Left renal cortex interstitium (tissue), 4 donors: ENCODE data around the gene HAUS5. TPM values are rescaled to one million over a fixed set of nuclear protein-coding genes. Genes with fewer than 3 reads are reported as not detected.
"Not testable (repeated sequence)": the region's sequence is repeated elsewhere in the genome, so short reads cannot be mapped to it uniquely, and the experiment has no call there.

Experiments used
- DNase-seq, 4 donors: peaks; one replicate each; pipeline ENCODE4 v3.0.0-alpha.2; 2013; ENCODE audit warnings: low read depth in 4 of 4, low spot score in 2 of 4, missing footprints in 1 of 4
- polyA plus RNA-seq, 4 donors: library from polyadenylated mRNA; unstranded; fragments of 120-200 nt; gene quantifications; one replicate each; pipeline ENCODE4 v1.2.1, GENCODE V29; 2013; ENCODE audit not compliant: insufficient read length in 4 of 4

The HAUS5 gene
- polyA plus RNA-seq, 4 donors, result 18.2 to 30.9 (median 26.9) TPM

DNA sequence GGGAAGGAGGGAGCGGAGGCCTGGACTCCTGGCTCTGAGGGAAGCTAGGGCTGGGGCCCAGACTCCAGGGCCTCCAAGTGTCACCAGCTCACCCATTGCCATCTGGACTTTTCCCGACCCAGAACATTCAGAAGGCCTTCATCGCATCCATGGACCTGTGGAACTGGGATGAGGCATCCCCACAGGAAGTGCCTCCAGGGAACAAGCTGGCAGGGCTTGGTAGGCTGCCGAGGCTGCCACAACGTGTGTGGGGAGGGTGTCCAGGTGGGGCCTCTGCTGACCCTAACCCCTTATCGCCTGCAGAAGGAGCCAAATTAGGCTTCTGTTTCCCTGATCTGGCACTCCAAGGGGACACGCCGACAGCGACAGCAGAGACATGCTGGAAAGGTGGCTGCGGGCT is 29.8 kb downstream of the HAUS5 start:
- DNase-seq, result no peak

DNA sequence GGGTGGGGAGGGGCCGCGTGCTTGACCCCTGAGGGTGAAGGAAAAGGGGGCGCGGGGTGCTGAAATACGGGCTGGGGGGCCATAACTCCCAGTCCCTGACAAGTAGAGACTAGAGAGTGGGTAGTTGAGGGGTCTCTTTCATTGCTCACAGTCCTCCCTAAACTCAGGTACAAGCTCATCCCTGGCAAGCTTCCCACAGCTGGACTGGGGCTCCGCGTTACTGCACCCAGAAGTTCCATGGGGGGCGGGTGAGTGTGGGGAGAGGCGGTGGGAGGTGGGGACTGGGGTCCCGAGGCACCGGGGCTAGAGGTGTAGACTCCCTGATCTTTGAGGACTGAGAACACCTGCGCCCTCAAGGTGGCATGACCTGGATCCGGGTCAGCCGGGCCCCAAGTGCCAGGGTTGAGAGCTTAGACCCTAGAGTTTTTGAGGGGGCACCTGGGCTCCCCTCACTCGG is 30.3 kb downstream of the HAUS5 start:
- DNase-seq, result no peak

DNA sequence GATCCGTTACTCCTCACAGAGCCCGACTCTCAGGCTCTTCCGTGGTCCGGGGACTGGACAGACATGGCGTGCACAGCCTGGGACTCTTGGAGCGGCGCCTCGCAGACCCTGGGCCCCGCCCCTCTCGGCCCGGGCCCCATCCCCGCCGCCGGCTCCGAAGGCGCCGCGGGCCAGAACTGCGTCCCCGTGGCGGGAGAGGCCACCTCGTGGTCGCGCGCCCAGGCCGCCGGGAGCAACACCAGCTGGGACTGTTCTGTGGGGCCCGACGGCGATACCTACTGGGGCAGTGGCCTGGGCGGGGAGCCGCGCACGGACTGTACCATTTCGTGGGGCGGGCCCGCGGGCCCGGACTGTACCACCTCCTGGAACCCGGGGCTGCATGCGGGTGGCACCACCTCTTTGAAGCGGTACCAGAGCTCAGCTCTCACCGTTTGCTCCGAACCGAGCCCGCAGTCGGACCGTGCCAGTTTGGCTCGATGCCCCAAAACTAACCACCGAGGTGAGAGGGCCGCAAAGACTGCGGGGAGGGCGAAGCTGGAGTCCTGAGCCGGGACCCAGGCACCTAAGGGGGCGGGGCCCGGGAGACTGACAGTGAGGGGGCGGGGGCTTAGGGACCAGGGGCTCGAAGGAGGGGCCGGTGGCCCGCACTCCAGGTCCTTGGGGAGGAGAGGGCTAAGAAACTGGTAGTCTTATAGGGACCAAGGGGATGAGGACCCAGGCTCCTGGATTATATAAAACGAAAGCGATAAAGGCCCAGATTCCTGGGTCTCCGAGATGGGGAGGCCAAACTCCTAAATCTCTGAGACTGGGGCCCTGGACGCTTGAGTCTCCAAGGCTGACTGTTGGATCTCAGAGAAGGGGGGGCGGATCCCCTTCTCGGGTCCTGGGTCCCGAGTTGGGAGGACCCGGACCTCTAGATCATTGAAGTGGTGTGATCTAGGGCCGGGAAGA is 31.0 kb downstream of the HAUS5 start:
- peak in 2 of 4 donors; percentile 82 to 86 for DNase-seq

DNA sequence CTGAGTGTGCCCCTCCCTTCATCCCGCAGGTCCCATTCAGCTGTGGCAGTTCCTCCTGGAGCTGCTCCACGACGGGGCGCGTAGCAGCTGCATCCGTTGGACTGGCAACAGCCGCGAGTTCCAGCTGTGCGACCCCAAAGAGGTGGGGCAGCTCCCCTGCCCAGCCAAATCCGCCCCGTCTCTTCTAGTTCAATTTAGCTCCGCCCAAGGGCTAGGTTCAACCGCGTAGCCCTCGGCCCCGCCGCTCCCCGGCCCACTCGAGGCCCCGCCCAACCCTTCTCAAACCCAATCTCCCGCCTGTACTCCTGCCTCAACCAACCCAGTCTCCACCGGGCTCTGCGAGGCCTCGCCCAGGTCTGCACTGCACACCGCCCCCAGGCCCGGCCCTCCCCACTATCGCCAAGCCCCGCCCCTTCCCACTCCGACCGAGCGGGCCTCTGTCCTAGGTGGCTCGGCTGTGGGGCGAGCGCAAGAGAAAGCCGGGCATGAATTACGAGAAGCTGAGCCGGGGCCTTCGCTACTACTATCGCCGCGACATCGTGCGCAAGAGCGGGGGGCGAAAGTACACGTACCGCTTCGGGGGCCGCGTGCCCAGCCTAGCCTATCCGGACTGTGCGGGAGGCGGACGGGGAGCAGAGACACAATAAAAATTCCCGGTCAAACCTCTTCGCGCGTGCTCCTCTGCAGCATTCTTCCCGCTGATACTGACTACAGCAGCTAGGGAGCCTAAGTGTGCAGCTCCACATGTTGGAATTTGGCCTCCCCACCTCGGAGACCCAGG is 31.9 kb downstream of the HAUS5 start:
- peak in 3 of 4 donors; percentile 48 to 77 (median 74) for DNase-seq

DNA sequence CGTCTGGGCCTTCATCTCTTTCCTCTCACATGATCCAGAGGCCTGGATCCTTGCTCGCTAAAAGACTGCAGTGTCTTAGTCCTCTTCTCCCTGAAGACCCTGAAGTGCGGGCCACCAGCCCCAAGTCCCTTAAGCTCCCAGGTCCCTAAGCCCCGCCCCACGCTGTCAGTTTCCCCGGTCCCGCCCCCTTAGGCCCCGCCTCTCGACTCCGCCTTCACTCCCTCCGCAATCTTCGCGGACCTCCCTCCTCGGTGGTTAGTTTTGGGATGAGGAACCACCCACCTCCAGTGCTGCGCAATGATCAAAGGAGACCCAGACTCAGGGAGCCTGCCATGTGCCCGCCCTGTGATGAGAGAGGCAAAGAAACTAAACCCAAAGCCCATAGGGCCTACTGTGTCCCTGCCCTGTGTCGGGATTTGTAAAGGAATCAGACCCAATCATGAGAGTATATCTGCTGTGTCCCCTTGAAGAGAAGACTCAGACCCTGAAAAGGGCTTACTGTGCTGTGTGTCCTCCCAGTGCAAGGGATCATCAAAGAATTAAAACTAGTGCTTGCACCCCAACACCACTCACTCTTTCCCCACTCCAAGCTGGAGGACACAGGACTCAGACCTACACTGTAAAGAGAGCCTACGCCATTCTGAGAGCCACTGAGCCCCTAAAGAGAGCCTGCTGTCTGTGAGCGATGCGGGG is 32.6 kb downstream of the HAUS5 start:
- DNase-seq, result peak in 1 of 4 donors; percentile 24

DNA sequence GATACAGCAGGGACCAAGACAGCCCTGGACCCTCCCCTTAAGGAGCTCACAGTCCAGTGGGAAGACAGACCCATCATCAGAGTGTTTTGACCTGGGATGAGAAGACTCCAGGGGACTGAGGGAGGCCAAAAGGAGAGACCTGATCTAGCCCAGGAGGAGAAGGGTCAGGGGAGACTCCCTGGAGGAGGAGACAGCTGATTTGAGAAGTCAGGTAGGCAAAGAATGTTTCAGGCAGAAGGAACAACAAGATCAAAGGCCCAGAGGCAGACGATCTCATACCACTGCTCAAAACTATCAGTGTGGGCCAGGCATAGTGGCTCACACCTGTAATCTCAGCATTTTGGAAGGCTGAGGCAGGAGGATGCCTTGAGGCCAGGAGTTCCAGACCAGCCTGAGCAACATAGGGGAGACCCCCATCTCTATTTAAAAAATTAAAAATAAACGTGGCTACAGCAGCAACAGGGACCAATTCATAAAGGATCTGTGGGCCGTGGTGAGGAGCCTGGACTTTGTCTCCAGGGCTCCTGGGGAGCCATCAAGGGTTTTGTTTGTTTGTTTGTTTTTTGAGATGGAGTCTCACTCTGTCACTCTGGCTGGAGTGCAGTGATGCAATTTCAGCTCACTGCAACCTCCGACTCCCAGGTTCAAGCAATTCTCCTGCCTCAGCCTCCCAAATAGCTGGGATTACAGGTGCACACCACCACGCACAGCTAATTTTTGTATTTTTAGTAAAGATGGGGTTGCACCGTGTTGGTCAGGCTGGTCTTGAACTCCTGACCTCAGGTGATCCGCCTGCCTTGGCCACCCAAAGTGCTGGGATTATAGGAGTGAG is 33.4 kb downstream of the HAUS5 start:
- no peak for DNase-seq

- peak in 3 of 4 donors; percentile 87 to 96 (median 89) for DNase-seq
Observed at GRCh38 chr19:35648017-35648961, 35.8 kb downstream of the HAUS5 start, which contains the start of gene COX6B1. Gene COX6B1 (plus strand): TSS chr19:35648323. CDS start chr19:35651244, 2,921 bp downstream.

GRCh38 chr19:35650581-35650980 is 38.0 kb downstream of the HAUS5 start:
- DNase-seq, result no peak

DNA sequence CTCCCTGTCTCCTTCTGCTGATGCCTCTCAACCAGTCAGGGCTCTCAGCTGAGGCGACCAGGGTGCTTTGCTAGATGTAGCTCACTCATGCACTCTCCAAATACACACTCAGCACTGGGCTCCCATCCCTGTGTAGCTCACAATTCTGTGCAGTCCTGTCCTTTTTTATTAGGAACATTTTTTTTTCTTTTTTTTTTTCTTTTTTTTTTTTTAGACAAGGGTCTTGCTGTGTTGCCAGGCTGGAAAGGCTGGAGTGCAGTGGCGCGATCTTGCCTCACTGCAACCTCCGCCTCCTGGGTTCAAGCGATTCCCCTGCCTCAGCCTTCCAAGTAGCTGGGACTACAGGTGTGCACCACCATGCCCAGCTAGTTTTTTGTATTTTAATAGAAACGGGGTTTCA is 42.3 kb downstream of the HAUS5 start:
- DNase-seq, result not testable (repeated sequence)

GRCh38 chr19:35655600-35655999 is 43.1 kb downstream of the HAUS5 start:
- no peak for DNase-seq

- no peak for DNase-seq
Observed at GRCh38 chr19:35656700-35657099, 44.2 kb downstream of the HAUS5 start.

DNA sequence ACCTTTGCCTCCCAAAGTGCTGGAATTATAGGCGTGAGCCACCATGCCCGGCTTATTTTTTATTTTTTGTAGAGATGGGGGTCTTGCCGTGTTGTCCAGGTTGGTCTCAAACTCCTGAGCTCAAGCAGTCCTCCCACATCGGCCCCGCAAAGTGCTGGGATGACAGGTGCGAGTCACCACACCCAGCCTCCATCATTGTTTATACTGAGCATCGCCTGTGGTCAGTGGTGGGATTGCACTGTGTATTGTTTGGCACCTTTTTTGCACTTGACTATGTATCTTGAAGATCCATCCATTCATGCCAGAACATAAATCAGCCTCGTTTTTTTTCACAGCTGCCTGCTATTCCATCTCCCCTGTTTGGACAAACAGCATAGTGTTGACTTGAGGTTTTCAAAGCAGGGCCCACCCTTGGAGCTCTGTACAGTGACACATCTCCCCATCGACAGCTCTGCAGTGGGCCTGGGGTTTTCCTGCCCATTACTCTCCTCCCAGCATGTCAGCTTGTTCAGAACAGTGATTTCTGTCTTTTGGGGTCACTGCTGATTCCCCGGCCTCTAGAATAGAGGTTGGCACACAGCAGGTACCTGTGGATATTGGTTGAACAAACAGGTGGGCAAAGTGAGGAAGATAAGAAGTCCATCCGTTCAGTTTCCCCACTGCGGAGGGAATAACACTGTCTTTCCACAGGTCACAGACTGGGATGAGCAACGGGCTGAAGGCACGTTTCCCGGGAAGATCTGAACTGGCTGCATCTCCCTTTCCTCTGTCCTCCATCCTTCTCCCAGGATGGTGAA is 45.6 kb downstream of the HAUS5 start:
- no peak for DNase-seq

- DNase-seq, result no peak
Observed at GRCh38 chr19:35661995-35662340, 49.4 kb downstream of the HAUS5 start.

DNA sequence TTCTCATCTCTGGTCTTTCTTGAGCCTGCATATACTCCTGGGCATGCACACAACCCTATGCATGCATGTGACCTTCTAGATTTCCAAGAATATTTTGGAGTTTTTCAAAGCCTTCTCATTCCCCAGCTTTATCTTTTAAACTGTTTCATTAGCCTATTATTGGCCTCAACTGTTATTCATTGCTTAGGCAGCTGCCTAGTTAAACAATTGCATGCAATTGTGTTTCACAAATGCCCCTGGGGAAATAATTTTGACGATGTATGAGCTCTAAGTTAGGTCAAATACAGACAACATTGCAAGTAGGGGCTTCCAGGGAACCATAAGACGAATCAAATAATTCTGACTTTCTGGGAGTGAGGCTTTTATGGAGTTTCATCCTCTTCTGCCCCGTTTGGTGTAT is 51.4 kb downstream of the HAUS5 start:
- no peak for DNase-seq

- DNase-seq, result no peak
Observed at GRCh38 chr19:35665157-35665556, 52.6 kb downstream of the HAUS5 start.

DNA sequence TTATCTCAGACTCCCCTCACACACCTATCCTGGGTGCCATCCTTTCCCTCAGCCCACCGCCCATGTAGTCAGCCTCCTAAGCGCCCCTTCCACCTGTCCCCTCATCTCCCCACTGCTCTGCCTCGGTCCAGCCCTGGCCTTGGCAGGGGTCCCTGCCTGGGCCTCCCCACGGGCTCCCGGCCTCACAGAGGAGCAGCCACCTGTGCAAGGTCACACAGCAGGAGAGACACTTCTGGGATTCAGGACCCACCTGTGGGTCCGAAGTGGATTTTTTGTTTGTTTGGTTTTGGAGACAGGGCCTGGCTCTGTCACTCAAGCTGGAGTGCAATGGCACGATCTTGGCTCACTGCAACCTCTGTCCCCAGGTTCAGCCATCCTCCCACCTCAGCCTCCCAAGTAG is 53.1 kb downstream of the HAUS5 start:
- no peak for DNase-seq

DNA sequence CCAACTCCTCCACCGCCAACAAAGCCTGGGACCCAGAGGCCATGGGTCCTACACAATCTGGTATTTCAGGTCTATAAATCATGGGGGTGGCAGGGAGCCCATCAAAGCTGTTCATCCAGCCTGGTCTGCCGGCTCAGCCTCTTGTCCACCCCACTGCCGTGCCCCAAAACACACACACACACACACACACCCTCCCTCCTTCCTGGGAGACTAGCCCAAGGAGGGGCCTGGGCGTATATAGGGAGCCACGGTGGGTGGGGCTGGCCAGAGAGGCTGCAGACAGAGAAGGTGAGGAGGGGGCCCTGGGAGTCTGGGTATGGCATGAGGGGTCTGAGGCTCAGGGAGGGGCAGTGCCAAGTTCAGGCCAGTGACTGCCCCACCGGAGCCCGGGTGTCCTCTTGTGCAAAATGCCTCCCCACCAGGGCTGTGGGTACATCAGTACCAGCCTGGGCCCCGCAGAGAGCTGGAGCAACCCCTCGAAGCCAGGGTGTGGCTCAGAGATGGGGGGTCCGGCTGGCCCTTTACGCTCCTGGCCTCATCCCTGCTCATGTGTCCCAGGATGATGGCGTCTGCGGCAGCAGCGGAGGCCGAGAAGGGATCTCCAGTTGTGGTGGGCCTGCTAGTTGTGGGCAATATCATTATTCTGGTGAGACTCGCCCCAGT is 53.8 kb downstream of the HAUS5 start, which contains the start of gene UPK1A:
Gene UPK1A, plus strand, starts transcription at position 267 of the 663 bp plus-strand sequence. Its CDS starts 296 bp downstream, at position 563.
- no peak for DNase-seq
